GM21619 (cell line): ENCODE results near the gene POP4.
"Not testable (repeated sequence)": the region's sequence is repeated elsewhere in the genome, so short reads cannot be mapped to it uniquely, and the experiment has no call there.

Experiments used
- ATAC-seq: cut with Tn5 transposase; IDR thresholded peaks from one replicate; pipeline ENCODE4 v1.9.1; 2021; ENCODE audit not compliant: unreplicated experiment

POP4 gene

GRCh38 chr19:29605653-29606419 is at the start of gene POP4:
POP4 (plus strand) TSS chr19:29606283; CDS start chr19:29606319, 36 bp downstream.
- ATAC-seq, result peak; percentile 67

GRCh38 chr19:29559110-29559509 is 47.0 kb upstream of the POP4 start:
- ATAC-seq, result not testable (repeated sequence)

- ATAC-seq, result no peak
These were observed 46.3 kb upstream of the POP4 start for GRCh38 chr19:29559743-29560142.

- ATAC-seq, result no peak
These were observed 45.6 kb upstream of the POP4 start for GRCh38 chr19:29560313-29561075.

- no peak for ATAC-seq
These were observed 44.5 kb upstream of the POP4 start for GRCh38 chr19:29561601-29562000.

GRCh38 chr19:29562299-29563297 is 43.5 kb upstream of the POP4 start:
- ATAC-seq, result no peak

- ATAC-seq, result no peak
These were observed 42.5 kb upstream of the POP4 start for GRCh38 chr19:29563486-29564101.

- ATAC-seq, result no peak
These were observed 41.5 kb upstream of the POP4 start for GRCh38 chr19:29564574-29565005.

- ATAC-seq, result no peak
These were observed 40.9 kb upstream of the POP4 start for GRCh38 chr19:29565171-29565570.

- ATAC-seq, result no peak
These were observed 39.5 kb upstream of the POP4 start for GRCh38 chr19:29566496-29567054.

- no peak for ATAC-seq
These were observed 38.6 kb upstream of the POP4 start for GRCh38 chr19:29567366-29567915.

- no peak for ATAC-seq
These were observed 37.8 kb upstream of the POP4 start for GRCh38 chr19:29568036-29569025.

GRCh38 chr19:29569038-29569911 is 36.8 kb upstream of the POP4 start:
- ATAC-seq, result no peak

- ATAC-seq, result no peak
These were observed 34.9 kb upstream of the POP4 start for GRCh38 chr19:29571181-29571580.

- ATAC-seq, result no peak
These were observed 32.6 kb upstream of the POP4 start for GRCh38 chr19:29573486-29573885.

GRCh38 chr19:29574510-29574909 is 31.6 kb upstream of the POP4 start:
- ATAC-seq, result no peak

- ATAC-seq, result no peak
These were observed 30.0 kb upstream of the POP4 start for GRCh38 chr19:29576046-29576606.
